Hepatocyte (in vitro differentiated cells): Measurements from ENCODE around the gene MLYCD. TPM values are rescaled to one million over a fixed set of nuclear protein-coding genes. Genes with fewer than 3 reads are reported as not detected.

Source experiments
- DNase-seq: peaks from one replicate; pipeline ENCODE4 v3.0.0-alpha.2; 2016; ENCODE audit warnings: low spot score
- H2AFZ ChIP-seq: fragments of 200-600 bp; sonication (generic); 2 replicates; pipeline ENCODE4 v1.6.0; 2016; ENCODE audit warnings: antibody characterized with exemption, mild to moderate bottlenecking
- H3K27ac ChIP-seq: fragments of 200-600 bp; sonication (generic); 2 replicates; pipeline ENCODE4 v1.5.1; 2016; ENCODE audit warnings: mild to moderate bottlenecking
- H3K27me3 ChIP-seq: fragments of 200-600 bp; sonication (generic); 2 replicates; pipeline ENCODE4 v1.6.1; 2016
- H3K36me3 ChIP-seq: fragments of 200-600 bp; sonication (generic); replicated peaks from 2 replicates; pipeline ENCODE4 v1.5.1; 2016; ENCODE audit warnings: low read depth; ENCODE audit not compliant: insufficient read depth
- H3K4me1 ChIP-seq: fragments of 200-600 bp; sonication (generic); 2 replicates; pipeline ENCODE4 v1.5.1; 2016; ENCODE audit warnings: mild to moderate bottlenecking, moderate library complexity; ENCODE audit not compliant: insufficient read depth
- H3K4me2 ChIP-seq: fragments of 200-600 bp; sonication (generic); 2 replicates; pipeline ENCODE4 v1.6.0; 2016
- H3K4me3 ChIP-seq: fragments of 200-600 bp; sonication (generic); 2 replicates; pipeline ENCODE4 v1.5.1; 2016; ENCODE audit warnings: mild to moderate bottlenecking
- H3K79me2 ChIP-seq: fragments of 200-600 bp; sonication (generic); 2 replicates; pipeline ENCODE4 v1.6.0; 2017; ENCODE audit warnings: mild to moderate bottlenecking
- H3K9me2 ChIP-seq: fragments of 200-600 bp; sonication (generic); replicated peaks from 2 replicates; pipeline ENCODE4 v1.6.0; 2017; ENCODE audit warnings: mild to moderate bottlenecking; ENCODE audit not compliant: insufficient read depth
- H3K9me3 ChIP-seq: fragments of 200-600 bp; sonication (generic); 2 replicates; pipeline ENCODE4 v1.5.1; 2016; ENCODE audit warnings: low read depth, mild to moderate bottlenecking
- H4K20me1 ChIP-seq: fragments of 200-600 bp; sonication (generic); 2 replicates; pipeline ENCODE4 v1.6.0; 2016; ENCODE audit warnings: mild to moderate bottlenecking; ENCODE audit not compliant: insufficient read depth, poor library complexity, severe bottlenecking
- CTCF ChIP-seq: fragments of 200-600 bp; sonication (generic); IDR thresholded peaks from 2 replicates; pipeline ENCODE4 v1.5.1; 2016; ENCODE audit warnings: antibody characterized with exemption, mild to moderate bottlenecking; ENCODE audit not compliant: poor library complexity
- EZH2 ChIP-seq: fragments of 200-600 bp; sonication (generic); IDR thresholded peaks from 2 replicates; pipeline ENCODE4 v1.6.1; 2016; ENCODE audit warnings: antibody characterized with exemption, mild to moderate bottlenecking, borderline replicate concordance
- EZH2phosphoT487 ChIP-seq: fragments of 200-600 bp; sonication (generic); IDR thresholded peaks from one replicate; pipeline ENCODE4 v1.6.1; 2018; ENCODE audit warnings: antibody characterized with exemption, mild to moderate bottlenecking, low read depth, moderate library complexity; ENCODE audit not compliant: unreplicated experiment, severe bottlenecking
- WGBS: methylation state at CpG from one replicate; pipeline ENCODE4 v1.1.6; 2016; ENCODE audit warnings: low lambda C conversion rate; ENCODE audit errors: missing lambda C conversion rate; 5-methylcytosine and 5-hydroxymethylcytosine counted together
- polyA plus RNA-seq: library from polyadenylated mRNA; unstranded; fragments of >200 nt; fragmentation: Nextera tagmentation; extraction: Ambion mirVana; gene quantifications from 2 replicates; pipeline ENCODE4 v1.2.1, GENCODE V29; 2016
- total RNA-seq: library from RNA; depleted of rRNA; stranded (reverse); fragments of >200 nt; gene quantifications from 2 replicates; pipeline ENCODE4 v1.2.3, GENCODE V29; 2014

The MLYCD gene
- total and polyA plus RNA-seq, 2 experiments from 2014 or later: 6.3 to 10.1 TPM

- no peak overlapping the region for H3K4me2 ChIP-seq
Measured at GRCh38 chr16:83932955-83933673, 34.2 kb downstream of the MLYCD start.

GRCh38 chr16:83933885-83934683, 35.2 kb downstream of the MLYCD start:
- Histone ChIP-seq H3K4me3 (no peak overlapping the region), H3K4me2 (no peak overlapping the region), H3K79me2 (no peaks in the 10 kb centered on the region), H3K27ac (no peak overlapping the region), H3K9me2 (no peaks in the 10 kb centered on the region), H3K36me3 (no peaks in the 10 kb centered on the region), H3K4me1 (no peaks in the 10 kb centered on the region), H3K27me3 (no peaks in the 10 kb centered on the region), H3K9me3 (no peaks in the 10 kb centered on the region), H4K20me1 (no peaks in the 10 kb centered on the region), H2AFZ (no peak overlapping the region)
- no peak for DNase-seq
- 83% methylated on average over 28 of the region's 28 CpGs for WGBS
- TF ChIP-seq EZH2phosphoT487: no peak
- no peak for TF ChIP-seq EZH2
- no peak for TF ChIP-seq CTCF

More at GRCh38 chr16:83932955-83933673, 34.2 kb downstream of the MLYCD start:
- Histone ChIP-seq H3K36me3 (no peaks in the 10 kb centered on the region), H3K27ac (no peak overlapping the region), H2AFZ (no peak overlapping the region), H3K27me3 (no peaks in the 10 kb centered on the region), H3K4me3 (no peak overlapping the region), H4K20me1 (no peaks in the 10 kb centered on the region), H3K9me2 (no peaks in the 10 kb centered on the region), H3K9me3 (no peaks in the 10 kb centered on the region), H3K79me2 (no peaks in the 10 kb centered on the region), H3K4me1 (peaks cover 2% of the 10 kb centered on the region)
- no peak for DNase-seq
- WGBS: 90% methylated on average over 23 of the region's 25 CpGs
- TF ChIP-seq CTCF (no peak), EZH2phosphoT487 (no peak), EZH2 (no peak)

GRCh38 chr16:83934684-83934977, 35.7 kb downstream of the MLYCD start:
- no peaks in the 10 kb centered on the region for H3K9me3 ChIP-seq
- no peaks in the 10 kb centered on the region for H3K9me2 ChIP-seq
- H3K27me3 ChIP-seq: no peaks in the 10 kb centered on the region
- H3K79me2 ChIP-seq: no peaks in the 10 kb centered on the region
- H3K27ac ChIP-seq: no peak overlapping the region
- no peaks in the 10 kb centered on the region for H3K36me3 ChIP-seq
- DNase-seq: no peak
- H3K4me1 ChIP-seq: no peaks in the 10 kb centered on the region
- no peaks in the 10 kb centered on the region for H4K20me1 ChIP-seq
- WGBS: 89% methylated on average over 12 of the region's 12 CpGs
- H3K4me2 ChIP-seq: no peak overlapping the region
- no peak overlapping the region for H2AFZ ChIP-seq
- TF ChIP-seq EZH2: no peak
- TF ChIP-seq EZH2phosphoT487: no peak
- no peak for TF ChIP-seq CTCF
- no peak overlapping the region for H3K4me3 ChIP-seq
